Vagina (tissue), 2 donors: ENCODE data around the gene GATM.

Source experiments
- POLR2A ChIP-seq, 2 donors: fragments of 450-650 bp; IDR thresholded peaks; one replicate each; pipeline ENCODE4 v1.6.1; 2017; ENCODE audit warnings: antibody characterized with exemption in 2 of 2, mild to moderate bottlenecking in 2 of 2, moderate library complexity in 2 of 2
- TF ChIP-seq, protein P1 (sequence below), 3 experiments: fragments of 450-650 bp in 2 of 3; fragments of 200-600 bp in 1 of 3; sonication (generic) in 1 of 3; IDR thresholded peaks; one replicate each; pipeline ENCODE4 v1.5.1; 2017 to 2019; ENCODE audit warnings: antibody characterized with exemption in 3 of 3, mild to moderate bottlenecking in 2 of 3, moderate library complexity in 2 of 3

DNA sequence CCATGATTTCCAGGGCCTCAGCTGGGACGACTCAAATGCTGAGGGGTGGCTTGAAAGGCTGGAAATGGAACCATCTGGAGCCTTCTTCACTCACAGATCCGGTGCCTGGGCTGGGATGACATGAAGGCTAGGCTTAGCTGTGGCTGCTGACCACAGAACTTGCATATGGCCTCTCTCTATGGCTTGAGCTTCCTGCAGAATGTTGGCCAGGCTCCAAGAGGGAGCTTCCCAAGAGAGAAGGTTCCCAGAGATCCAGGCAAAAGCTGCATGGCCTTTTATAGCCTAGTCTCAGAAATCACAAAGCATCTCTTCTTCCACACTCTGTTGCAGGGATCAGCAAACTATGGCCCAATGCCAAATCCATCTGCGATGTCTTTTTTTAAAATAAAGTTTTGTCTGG, 44.8 kb downstream of the GATM start:
- TF ChIP-seq POLR2A (IDR thresholded peaks at IDR 0.05), result no peak
- TF ChIP-seq, protein P1, sequence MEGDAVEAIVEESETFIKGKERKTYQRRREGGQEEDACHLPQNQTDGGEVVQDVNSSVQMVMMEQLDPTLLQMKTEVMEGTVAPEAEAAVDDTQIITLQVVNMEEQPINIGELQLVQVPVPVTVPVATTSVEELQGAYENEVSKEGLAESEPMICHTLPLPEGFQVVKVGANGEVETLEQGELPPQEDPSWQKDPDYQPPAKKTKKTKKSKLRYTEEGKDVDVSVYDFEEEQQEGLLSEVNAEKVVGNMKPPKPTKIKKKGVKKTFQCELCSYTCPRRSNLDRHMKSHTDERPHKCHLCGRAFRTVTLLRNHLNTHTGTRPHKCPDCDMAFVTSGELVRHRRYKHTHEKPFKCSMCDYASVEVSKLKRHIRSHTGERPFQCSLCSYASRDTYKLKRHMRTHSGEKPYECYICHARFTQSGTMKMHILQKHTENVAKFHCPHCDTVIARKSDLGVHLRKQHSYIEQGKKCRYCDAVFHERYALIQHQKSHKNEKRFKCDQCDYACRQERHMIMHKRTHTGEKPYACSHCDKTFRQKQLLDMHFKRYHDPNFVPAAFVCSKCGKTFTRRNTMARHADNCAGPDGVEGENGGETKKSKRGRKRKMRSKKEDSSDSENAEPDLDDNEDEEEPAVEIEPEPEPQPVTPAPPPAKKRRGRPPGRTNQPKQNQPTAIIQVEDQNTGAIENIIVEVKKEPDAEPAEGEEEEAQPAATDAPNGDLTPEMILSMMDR (IDR thresholded peaks at IDR 0.05), result no peak
